ENCODE results near the gene TYK2.
"Not testable (repeated sequence)": the region's sequence is repeated elsewhere in the genome, so short reads cannot be mapped to it uniquely, and the experiment has no call there.

TYK2 gene

GRCh38 chr19:10408511-10409283 lies 28.3 kb upstream of the TYK2 start:
- peak in 1 of 2 donors; percentile 71 for DNase-seq (ENCODE audit: low read depth in 2 of 2)

GRCh38 chr19:10407096-10407495 lies 26.7 kb upstream of the TYK2 start:
- no peak for DNase-seq (ENCODE audit: low read depth in 2 of 2)

- no peak for DNase-seq (ENCODE audit: low read depth in 2 of 2)
These were observed 25.8 kb upstream of the TYK2 start for GRCh38 chr19:10406191-10406590.

GRCh38 chr19:10404888-10405820 lies 24.8 kb upstream of the TYK2 start:
- peak in 1 of 2 donors; percentile 56 for DNase-seq (ENCODE audit: low read depth in 2 of 2)

- peak; percentile 95 to 98 for DNase-seq (ENCODE audit: low read depth in 2 of 2)
These were observed 23.0 kb upstream of the TYK2 start, which contains the start of gene CDC37 for GRCh38 chr19:10403137-10404021. Gene CDC37 (minus strand): TSS chr19:10403542. CDS start chr19:10403479, 63 bp downstream.

GRCh38 chr19:10402441-10403038 lies 22.2 kb upstream of the TYK2 start:
- no peak for DNase-seq (ENCODE audit: low read depth in 2 of 2)

GRCh38 chr19:10399878-10400277 lies 19.5 kb upstream of the TYK2 start:
- no peak for DNase-seq (ENCODE audit: low read depth in 2 of 2)

- not testable (repeated sequence) for DNase-seq (ENCODE audit: low read depth in 2 of 2)
These were observed 19.0 kb upstream of the TYK2 start for GRCh38 chr19:10399340-10399739.

GRCh38 chr19:10398819-10399218 lies 18.4 kb upstream of the TYK2 start:
- DNase-seq (ENCODE audit: low read depth in 2 of 2): no peak

GRCh38 chr19:10395917-10396316 lies 15.5 kb upstream of the TYK2 start:
- DNase-seq (ENCODE audit: low read depth in 2 of 2): no peak

GRCh38 chr19:10395436-10395835 lies 15.1 kb upstream of the TYK2 start:
- no peak for DNase-seq (ENCODE audit: low read depth in 2 of 2)

- no peak for DNase-seq (ENCODE audit: low read depth in 2 of 2)
These were observed 14.6 kb upstream of the TYK2 start for GRCh38 chr19:10395003-10395402.

- DNase-seq (ENCODE audit: low read depth in 2 of 2): no peak
These were observed 12.8 kb upstream of the TYK2 start for GRCh38 chr19:10393137-10393536.

GRCh38 chr19:10392120-10392519 lies 11.7 kb upstream of the TYK2 start:
- no peak for DNase-seq (ENCODE audit: low read depth in 2 of 2)

GRCh38 chr19:10390652-10391286 lies 10.4 kb upstream of the TYK2 start:
- DNase-seq (ENCODE audit: low read depth in 2 of 2): peak in 1 of 2 donors; percentile 52

GRCh38 chr19:10389863-10390262 lies 9.5 kb upstream of the TYK2 start:
- no peak for DNase-seq (ENCODE audit: low read depth in 2 of 2)

- peak in 1 of 2 donors; percentile 69 for DNase-seq (ENCODE audit: low read depth in 2 of 2)
These were observed 8.6 kb upstream of the TYK2 start for GRCh38 chr19:10388957-10389356.

GRCh38 chr19:10384580-10384979 lies 4.2 kb upstream of the TYK2 start:
- no peak for DNase-seq (ENCODE audit: low read depth in 2 of 2)

GRCh38 chr19:10383223-10383499 lies 2.8 kb upstream of the TYK2 start:
- not testable (repeated sequence) for DNase-seq (ENCODE audit: low read depth in 2 of 2)

- no peak for DNase-seq (ENCODE audit: low read depth in 2 of 2)
These were observed 476 bp downstream of the TYK2 start for GRCh38 chr19:10379880-10380312.

GRCh38 chr19:10378124-10378523 lies 2.2 kb downstream of the TYK2 start:
- DNase-seq (ENCODE audit: low read depth in 2 of 2): no peak

All from stimulated activated CD4-positive, alpha-beta T cell treated with anti-CD3 and anti-CD28 coated beads, Interleukin-15, amount 100 ng/mL, for 48 hours (primary cell).